K562 treated with DMSO at 1 percent for 4 hours (cell line): ENCODE results near the gene HOXD12. TPM values are rescaled to one million over a fixed set of nuclear protein-coding genes. Genes with fewer than 3 reads are reported as not detected.

Experiments used
- total RNA-seq: library from RNA; unstranded; fragments of 300-600 nt; gene quantifications from 2 replicates; pipeline ENCODE4 v1.2.3, GENCODE V29; 2022; ENCODE audit not compliant: insufficient read depth

HOXD12 gene
- not detected in 2 replicates for total RNA-seq

GRCh38 chr2:176099728-176100546 is at the start of gene HOXD12:
Gene HOXD12 (plus strand): TSS chr2:176099795. CDS start chr2:176099802, 7 bp downstream.

DNA sequence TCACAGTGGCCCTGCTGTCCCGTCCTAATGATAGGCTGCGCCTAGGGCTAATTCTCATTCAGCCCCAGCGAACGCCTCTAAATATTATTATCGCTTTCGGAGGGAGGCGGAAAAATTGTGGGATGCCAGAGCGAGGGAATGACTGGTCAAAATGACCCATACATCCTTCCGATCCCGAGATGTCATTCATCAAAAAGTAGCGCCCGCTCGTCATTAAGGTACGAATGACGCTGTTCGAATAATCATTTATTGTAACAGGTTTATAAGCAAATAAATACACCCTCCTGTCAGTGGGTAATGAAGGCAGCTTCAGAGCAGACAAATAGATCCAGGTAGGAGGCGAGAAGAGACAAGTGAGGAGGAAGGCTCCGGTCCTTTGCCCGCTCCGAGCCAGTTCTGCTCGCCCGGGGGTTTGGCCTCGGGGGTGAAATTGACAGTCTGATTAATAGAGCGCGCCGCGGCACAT is 15.8 kb upstream of the HOXD12 start, which contains the start of gene EVX2:
Gene EVX2 (minus strand): TSS at position 167 of the 466 bp plus-strand sequence. CDS start 186 bp downstream, outside the sequence.

GRCh38 chr2:176092270-176093144 is 7.1 kb upstream of the HOXD12 start, which contains the start of gene HOXD13:
Gene HOXD13 (plus strand): TSS chr2:176092721. CDS start chr2:176092891, 170 bp downstream.

DNA sequence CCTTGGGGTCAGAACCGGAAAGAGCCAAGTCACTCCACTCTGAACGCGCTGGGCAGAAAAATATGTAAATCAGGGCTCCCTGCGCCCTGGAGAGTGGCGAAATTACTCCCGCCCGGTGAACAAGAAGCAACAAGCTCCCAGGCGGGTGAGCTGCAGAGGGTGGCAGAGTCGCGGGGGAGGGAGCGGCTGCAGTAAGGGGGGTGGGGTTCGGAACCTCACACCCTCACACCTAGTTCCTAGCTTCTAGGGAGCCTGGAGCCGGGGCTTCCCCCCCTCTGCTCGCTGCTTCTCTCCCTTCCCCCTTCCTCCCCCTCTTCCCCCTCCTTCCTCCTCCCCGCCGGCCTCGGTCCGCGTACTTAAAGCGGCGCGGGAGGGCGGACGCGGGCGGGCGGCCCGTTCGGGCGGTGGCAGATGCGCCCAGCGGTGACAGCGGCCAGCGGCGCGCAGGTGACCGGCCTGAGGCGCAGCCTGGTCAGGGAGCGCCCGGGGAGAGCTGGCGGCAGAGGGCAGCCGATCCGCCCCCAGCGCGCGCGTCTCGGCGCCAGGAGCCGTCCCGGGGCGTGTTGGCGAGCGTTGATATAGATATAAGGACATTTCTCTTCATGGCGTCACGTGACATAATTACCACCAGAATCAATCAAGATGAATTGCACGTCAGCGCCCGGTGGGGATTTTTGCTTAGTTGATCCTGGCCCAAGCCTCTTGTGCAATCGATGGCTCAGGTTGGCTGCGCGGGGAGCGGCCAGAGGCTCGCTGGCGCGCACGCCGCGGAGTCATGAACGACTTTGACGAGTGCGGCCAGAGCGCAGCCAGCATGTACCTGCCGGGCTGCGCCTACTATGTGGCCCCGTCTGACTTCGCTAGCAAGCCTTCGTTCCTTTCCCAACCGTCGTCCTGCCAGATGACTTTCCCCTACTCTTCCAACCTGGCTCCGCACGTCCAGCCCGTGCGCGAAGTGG is 7.3 kb downstream of the HOXD12 start, which contains the start of gene HOXD11:
Gene HOXD11 (plus strand): TSS at position 700 of the 959 bp plus-strand sequence. CDS start 76 bp downstream, at position 776.

GRCh38 chr2:176115883-176116813 is 16.6 kb downstream of the HOXD12 start, which contains the start of gene HOXD10:
Gene HOXD10 (plus strand): TSS chr2:176116778. CDS start chr2:176116834, 56 bp downstream.

GRCh38 chr2:176122683-176123410 is 23.3 kb downstream of the HOXD12 start, which contains the start of gene HOXD9:
Gene HOXD9 (plus strand): TSS chr2:176122719. CDS start chr2:176122769, 50 bp downstream.

GRCh38 chr2:176128982-176129796 is 29.6 kb downstream of the HOXD12 start, which contains the start of gene HOXD8:
Gene HOXD8 (plus strand): TSS chr2:176129705. CDS start chr2:176130367, 662 bp downstream.

GRCh38 chr2:176151442-176152287 is 52.1 kb downstream of the HOXD12 start, which contains the start of gene HOXD4:
Gene HOXD4 (plus strand): TSS chr2:176151550. CDS start chr2:176151634, 84 bp downstream.

Other genes starting within 250 kb of the HOXD12 start
- gene LNPK, start 97.5 kb upstream of the HOXD12 start, total RNA-seq: 12.8 and 16.2 TPM in 2 replicates
- not detected in 2 replicates for gene EVX2, start 15.8 kb upstream of the HOXD12 start, total RNA-seq
- not detected in 2 replicates for gene HOXD13, start 7.1 kb upstream of the HOXD12 start, total RNA-seq
- gene HOXD11, start 7.5 kb downstream of the HOXD12 start, total RNA-seq: not detected in 2 replicates
- gene HOXD10, start 17.0 kb downstream of the HOXD12 start, total RNA-seq: not detected in 2 replicates
- not detected in 2 replicates for gene HOXD9, start 22.9 kb downstream of the HOXD12 start, total RNA-seq
- gene HOXD8, start 29.9 kb downstream of the HOXD12 start, total RNA-seq: not detected in 2 replicates
- not detected in 2 replicates for gene HOXD4, start 51.8 kb downstream of the HOXD12 start, total RNA-seq
- gene HOXD3, start 57.5 kb downstream of the HOXD12 start, total RNA-seq: not detected in 2 replicates
- gene HOXD1, start 88.9 kb downstream of the HOXD12 start, total RNA-seq: not detected in 2 replicates
- 43.4 and 54.9 TPM in 2 replicates for gene MTX2, start 169.6 kb downstream of the HOXD12 start, total RNA-seq